ENCODE data around the gene GPC6. TPM values are rescaled to one million over a fixed set of nuclear protein-coding genes. Genes with fewer than 3 reads are reported as not detected.

Gene GPC6
- total RNA-seq, 1 experiment from 2014 or later = 0.22 TPM

GRCh38 chr13:94369972-94370436 lies 1143.4 kb downstream of the GPC6 start (continued):
- TF ChIP-seq REST (IDR thresholded peaks at IDR 0.05; ENCODE audit: low read depth) (no peak), EZH2 (IDR thresholded peaks at IDR 0.05) (no peak), ELF1 (IDR thresholded peaks at IDR 0.05; ENCODE audit: borderline replicate concordance, low read depth) (no peak), RAD21 (IDR thresholded peaks at IDR 0.05; ENCODE audit: low read depth) (no peak), CEBPB (IDR thresholded peaks at IDR 0.05; ENCODE audit: low read depth) (no peak), FOSL1 (IDR thresholded peaks at IDR 0.05; ENCODE audit: low read depth) (no peak)

- H3K27ac ChIP-seq (ENCODE audit: low read depth, low read length) = no peak overlapping the region
- ChIA-PET CTCF (no interaction called here), RAD21 (ENCODE audit: low non-redundant PET in 1 of 2, low total read pairs in 2 of 2, uncharacterized antibody in 2 of 2, unreplicated experiment in 2 of 2) (no interaction called here), POLR2A (no interaction called here)
- H3K4me1 ChIP-seq (ENCODE audit: control insufficient read depth in 1 of 2, insufficient read depth in 2 of 2, low read length in 2 of 2) = no peaks in the 10 kb centered on the region
- no peaks in the 10 kb centered on the region for H3K9me2 ChIP-seq (ENCODE audit: insufficient read depth)
- no peaks in the 10 kb centered on the region for H3K27me3 ChIP-seq (ENCODE audit: insufficient read depth, low read length)
- intact Hi-C loops (cut with micrococcal nuclease) = no loop called here
- no peak overlapping the region for H3K4me2 ChIP-seq (ENCODE audit: low read length)
- TF ChIP-seq CEBPB (IDR thresholded peaks at IDR 0.05; ENCODE audit: low read depth) (no peak), EZH2phosphoT487 (IDR thresholded peaks at IDR 0.05; ENCODE audit: borderline replicate concordance) (no peak), FOSL1 (IDR thresholded peaks at IDR 0.05; ENCODE audit: low read depth) (no peak), ATF3 (IDR thresholded peaks at IDR 0.05) (no peak), JUND (IDR thresholded peaks at IDR 0.05) (no peak)
- H2AFZ ChIP-seq (ENCODE audit: low read depth, low read length, poor library complexity, severe bottlenecking) = no peak overlapping the region
- no TSS peak for BruUV-seq (replicated peaks)
- ATAC-seq (no peak), DNase-seq (ENCODE audit: low read depth, low spot score) (no peak)
- H3K79me2 ChIP-seq (ENCODE audit: insufficient read depth, low read length) = no peaks in the 10 kb centered on the region
- no peaks in the 10 kb centered on the region for H3K9me3 ChIP-seq (ENCODE audit: control insufficient read depth in 1 of 2, insufficient read depth in 1 of 2, low read depth in 1 of 2, low read length in 2 of 2)
- H3K9ac ChIP-seq (ENCODE audit: low read length) = no peak overlapping the region
- H3K4me3 ChIP-seq (replicated peaks in 1 of 2; ENCODE audit: low read depth in 1 of 2, low read length in 2 of 2) = no peak overlapping the region
- no peaks in the 10 kb centered on the region for H4K20me1 ChIP-seq (ENCODE audit: insufficient read depth)
- H3K36me3 ChIP-seq (ENCODE audit: control insufficient read depth in 1 of 2, insufficient read depth in 2 of 2, low read length in 2 of 2) = no peaks in the 10 kb centered on the region
Observed at GRCh38 chr13:94371855-94372254, 1145.2 kb downstream of the GPC6 start.
